HG03175 (cell line): ENCODE measurements around the gene GABRR2.

Experiments
- ATAC-seq: cut with Tn5 transposase; IDR thresholded peaks from one replicate; pipeline ENCODE4 v1.9.1; 2021; ENCODE audit warnings: mild to moderate bottlenecking, moderate library complexity; ENCODE audit not compliant: unreplicated experiment

Gene GABRR2

DNA sequence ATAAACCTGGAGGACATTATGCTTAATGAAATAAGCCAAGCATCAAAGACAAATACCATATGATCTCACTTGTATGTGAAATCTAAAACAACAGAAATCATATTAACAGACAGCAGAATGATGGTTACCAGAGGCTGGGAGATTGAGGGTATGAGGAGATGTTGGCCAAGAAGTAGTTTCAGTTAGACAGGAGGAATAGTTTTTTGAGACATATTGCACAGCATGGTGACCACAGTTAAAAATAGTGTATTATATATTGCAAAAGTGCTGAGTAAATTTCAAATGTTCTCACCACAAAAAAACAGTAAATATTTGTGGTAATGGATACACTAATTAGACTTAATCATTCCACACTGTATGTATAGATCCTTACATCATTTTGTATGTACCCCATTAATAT is 99.7 kb downstream of the GABRR2 start:
- no peak for ATAC-seq

DNA sequence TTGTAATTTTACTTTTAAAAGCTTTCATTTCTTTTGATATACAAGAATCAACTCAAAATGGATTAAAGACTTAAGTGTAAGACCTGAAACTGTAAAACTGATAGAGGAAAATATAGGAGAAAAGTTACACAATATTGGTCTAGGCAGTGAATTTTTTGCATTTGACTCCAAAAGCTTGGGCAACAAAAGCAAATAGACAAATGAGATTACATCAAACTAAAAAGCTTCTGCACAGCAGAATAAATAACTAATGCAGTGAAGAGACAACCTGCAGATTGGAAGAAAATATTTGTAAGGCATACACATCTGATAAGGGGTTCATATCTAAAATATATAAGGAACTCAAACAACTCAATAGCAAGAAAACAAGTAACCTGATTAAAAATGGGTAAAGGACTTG is 100.9 kb downstream of the GABRR2 start:
- no peak for ATAC-seq

DNA sequence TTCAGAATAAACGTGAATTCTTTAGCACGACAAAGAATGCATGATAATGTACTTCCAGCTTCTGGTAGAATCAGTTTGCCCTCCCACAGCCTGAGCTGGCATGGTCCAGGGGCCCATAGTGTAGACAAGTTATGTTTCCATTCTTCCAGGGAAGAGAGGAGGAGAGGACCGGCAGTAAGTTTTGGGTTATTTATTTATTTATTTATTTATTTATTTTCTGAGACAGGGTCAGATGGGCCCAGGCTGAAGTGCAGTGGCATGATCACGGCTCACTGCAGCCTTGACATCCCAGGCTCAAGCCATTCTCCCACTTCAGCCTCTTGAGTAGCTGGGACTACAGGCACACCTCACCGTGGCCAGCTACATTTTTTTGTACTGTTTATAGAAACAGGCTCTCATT is 102.6 kb downstream of the GABRR2 start:
- no peak for ATAC-seq

DNA sequence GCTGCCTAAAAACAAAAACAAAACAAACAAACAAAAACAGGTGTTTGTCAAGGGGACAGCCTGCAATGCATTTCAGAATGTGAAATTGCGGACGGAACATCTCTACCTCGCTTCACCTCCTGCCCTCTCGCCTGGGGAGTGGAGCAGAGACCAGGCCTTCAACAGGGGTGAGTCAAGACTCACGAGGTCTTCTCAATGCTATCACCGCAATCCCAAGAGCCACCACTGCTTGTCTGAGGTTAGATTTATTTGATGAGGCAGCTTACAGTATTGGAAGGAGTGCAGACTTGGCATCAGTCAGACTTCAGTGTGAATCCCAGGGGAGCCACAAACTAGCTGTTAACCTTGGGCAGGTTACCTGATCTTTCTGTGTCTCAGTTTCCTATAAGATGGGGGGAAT is 105.6 kb downstream of the GABRR2 start:
- ATAC-seq: no peak

DNA sequence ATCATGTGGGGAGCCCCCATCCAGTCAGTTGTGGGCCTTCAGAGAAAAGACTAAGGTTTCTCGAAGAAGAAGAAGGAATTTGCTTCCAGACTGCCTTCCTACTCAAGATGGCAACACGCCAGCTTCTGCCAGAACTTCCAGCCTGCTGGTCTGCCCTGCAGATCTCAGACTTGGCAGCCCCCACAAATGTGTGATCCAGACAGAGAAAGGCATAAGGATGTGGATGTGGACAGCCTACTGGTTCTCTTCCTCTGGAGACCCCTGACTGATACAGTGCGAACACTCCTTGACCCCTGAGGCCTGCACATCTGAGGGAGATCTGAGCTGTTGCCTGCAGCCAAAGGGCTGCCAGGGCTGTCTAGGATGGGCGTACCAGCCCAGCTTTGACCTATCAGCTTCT is 106.5 kb downstream of the GABRR2 start:
- no peak for ATAC-seq
